Measurements from ENCODE around the gene SLC26A2. TPM values are rescaled to one million over a fixed set of nuclear protein-coding genes. Genes with fewer than 3 reads are reported as not detected.
A peak's percentile ranks its signal among the peaks of the same experiment; 100 is the strongest.

Gene SLC26A2
- polyA plus RNA-seq, 4 donors: 17.8 to 21.1 (median 18.4) TPM

DNA sequence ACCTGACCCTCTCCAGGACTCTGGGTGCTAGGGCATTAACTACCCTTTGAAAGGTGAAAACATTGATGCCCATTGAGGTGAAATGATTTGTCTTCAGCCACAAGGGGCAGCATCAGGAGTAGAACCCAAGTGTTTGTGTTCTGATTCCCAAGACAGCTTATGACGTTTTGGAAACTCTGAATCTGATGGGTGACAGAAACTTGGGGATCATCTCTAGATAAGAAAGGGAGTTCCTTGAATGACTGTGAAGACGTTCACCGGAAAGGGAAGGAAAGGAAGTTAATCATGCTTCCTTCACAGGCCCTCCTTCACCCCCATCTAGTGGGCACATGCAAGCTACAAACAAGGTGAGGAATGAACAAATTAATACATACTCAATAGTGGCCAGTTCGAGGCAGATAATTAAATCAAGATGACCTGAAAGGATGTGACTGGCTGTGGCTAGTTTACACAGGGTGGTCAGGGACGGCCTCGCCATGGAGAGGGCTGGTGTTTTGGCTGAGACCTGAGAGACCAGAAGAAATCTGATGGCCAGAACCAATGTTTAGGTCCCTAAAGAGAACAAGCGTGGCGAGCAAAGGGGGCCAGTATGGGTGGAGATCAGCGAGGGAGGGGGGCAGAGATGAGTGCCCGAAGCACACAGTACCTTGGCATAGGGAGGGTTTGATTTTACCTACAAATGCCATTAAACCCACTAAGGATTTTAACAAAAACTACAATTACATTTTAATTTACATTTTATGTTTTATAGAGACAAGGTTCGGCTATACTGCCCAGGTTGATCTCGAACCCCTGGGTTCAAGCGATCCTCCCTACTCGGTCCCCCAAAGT, 937 bp upstream of the SLC26A2 start:
- DNase-seq (ENCODE audit: low read depth in 4 of 4, low spot score in 2 of 4): no peak

GRCh38 chr5:149961186-149961685, 678 bp downstream of the SLC26A2 start:
- no peak for DNase-seq (ENCODE audit: low read depth in 4 of 4, low spot score in 2 of 4)

DNA sequence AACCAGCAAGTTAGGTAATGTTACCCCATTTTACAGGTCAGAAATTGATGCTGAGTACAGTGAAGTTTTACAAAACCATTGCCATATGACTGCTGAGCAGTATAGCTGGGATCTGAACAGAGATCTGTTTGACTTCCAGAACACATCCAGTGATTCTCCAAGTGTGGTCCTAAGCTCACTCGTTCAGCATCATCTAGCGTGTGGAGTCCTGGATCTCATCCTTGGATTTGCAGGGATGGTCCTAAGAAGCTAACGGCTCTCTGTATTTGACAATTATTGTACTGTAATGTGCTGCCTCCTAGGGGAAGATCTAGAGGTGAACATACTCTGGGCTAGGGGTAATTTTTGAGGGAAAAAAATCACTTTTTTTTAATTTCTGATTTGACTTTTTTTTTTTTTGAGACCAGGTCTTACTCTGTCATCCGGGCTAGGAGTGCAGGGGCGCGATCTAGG, 1.4 kb downstream of the SLC26A2 start:
- no peak for DNase-seq (ENCODE audit: low read depth in 4 of 4, low spot score in 2 of 4)

- no peak for DNase-seq (ENCODE audit: low read depth in 4 of 4, low spot score in 2 of 4)
Observed at GRCh38 chr5:149962601-149963300, 2.2 kb downstream of the SLC26A2 start.

DNA sequence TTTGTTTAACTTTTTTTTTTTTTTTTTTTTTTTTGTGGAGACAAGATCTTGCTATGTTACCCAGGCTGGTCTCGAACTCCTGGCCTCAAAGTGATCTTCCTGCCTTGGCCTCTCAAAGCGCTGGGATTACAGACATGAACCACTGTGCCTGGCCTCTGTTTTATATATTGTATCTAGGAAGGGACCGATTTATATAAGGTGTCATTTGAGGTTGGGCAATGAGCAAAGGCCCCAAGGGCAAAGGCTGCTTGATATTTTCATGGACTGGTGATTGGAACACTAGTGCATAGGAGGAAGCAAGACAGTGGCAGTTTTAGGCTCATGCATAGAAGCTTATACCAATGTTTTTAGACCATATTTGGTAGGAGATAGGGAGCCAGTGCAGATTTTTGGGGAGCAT, 3.2 kb downstream of the SLC26A2 start:
- no peak for DNase-seq (ENCODE audit: low read depth in 4 of 4, low spot score in 2 of 4)

DNA sequence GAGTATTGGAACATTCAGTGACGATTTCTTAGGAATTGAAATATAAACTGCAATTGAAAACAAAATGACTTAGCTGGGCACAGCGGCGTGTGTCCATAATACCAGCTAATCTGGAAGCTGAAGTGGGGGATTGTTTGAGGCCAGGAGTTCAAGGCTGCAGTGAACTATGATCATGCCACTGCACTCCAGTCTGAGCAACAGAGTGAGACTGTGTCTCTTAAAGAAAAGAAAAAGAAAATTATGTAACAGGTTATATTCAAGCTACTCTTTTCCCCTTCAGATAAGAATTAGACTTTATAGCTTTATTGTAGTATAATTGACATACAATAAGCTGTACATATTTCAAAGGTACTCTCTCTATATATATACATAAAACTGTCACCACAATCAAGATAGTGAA, 6.4 kb downstream of the SLC26A2 start:
- DNase-seq (ENCODE audit: low read depth in 4 of 4, low spot score in 2 of 4): no peak

DNA sequence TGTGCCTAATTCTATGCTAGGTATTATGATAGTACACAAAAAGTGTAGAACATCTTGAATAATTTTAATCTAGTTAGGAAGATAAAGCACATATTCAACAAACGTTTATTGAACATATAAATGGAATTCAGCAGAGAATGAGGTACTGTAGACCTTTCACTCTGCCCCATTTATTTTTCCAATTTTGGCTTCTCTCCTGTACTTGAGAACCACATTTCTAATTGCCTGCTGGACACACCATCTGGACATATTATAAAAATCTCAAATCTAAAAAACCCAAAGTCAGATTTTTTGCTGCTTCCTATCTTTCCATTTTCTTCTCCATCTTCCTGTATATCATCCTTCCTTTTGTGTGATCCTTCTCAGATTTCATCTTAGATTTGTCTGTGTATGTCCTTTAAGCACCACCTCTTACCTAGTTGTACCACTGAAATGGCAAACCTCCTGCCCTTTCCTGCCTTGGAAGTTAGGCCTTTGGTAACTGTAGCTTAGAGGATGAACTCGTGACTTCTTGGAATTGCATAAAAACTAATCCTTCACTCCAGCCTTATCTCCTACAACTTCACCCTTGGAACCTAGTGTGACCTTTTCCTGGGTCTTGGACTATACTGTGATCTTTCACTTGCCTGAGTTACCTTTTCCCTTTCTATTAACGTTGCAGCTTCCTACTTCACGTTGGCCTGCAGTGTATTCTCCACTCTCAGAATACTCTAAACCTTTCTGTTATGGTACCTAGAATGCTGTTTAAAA, 8.8 kb downstream of the SLC26A2 start:
- DNase-seq (ENCODE audit: low read depth in 4 of 4, low spot score in 2 of 4): no peak

DNA sequence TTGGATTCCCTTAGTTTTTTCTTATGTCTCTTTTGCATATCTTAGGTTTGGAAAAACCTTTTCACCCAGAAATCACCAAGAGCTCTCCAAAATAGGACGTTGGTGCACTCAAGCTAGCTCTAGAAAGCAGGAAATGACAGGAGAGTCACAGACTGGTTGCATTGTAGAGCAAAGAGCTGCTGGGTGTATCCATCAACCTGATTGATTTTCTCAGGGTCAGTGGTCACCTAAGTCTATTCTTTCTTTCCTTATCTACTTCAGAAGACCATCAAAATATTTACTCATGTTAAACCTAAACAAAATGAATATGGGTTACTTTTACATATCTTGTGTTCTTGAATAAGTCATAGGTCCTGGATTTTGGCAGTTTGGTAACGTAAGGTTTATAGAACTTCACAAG, 14.9 kb downstream of the SLC26A2 start:
- no peak for DNase-seq (ENCODE audit: low read depth in 4 of 4, low spot score in 2 of 4)

DNA sequence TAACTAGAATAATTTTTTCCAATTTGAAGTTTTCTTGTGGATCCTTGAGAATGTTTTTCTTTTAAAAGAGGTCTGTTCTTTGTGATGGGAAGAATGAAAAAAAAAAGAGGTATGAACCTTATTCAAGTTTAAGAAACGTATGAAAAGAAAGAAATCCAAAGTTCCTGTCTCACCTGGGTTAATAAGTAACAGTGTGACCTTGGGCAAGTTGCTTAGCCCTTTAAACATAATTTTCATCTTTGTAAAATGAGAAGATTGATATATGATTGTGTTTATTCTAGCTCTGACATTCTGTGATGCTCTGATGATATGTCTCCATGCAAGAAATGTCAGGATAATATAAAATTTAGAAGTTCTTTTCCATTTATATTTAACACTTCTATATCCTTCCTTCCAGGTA, 19.3 kb downstream of the SLC26A2 start:
- no peak for DNase-seq (ENCODE audit: low read depth in 4 of 4, low spot score in 2 of 4)

DNA sequence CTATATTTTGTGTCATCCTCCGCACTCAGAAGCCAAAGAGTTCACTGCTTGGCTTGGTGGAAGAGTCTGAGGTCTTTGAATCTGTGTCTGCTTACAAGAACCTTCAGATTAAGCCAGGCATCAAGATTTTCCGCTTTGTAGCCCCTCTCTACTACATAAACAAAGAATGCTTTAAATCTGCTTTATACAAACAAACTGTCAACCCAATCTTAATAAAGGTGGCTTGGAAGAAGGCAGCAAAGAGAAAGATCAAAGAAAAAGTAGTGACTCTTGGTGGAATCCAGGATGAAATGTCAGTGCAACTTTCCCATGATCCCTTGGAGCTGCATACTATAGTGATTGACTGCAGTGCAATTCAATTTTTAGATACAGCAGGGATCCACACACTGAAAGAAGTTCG, 20.6 kb downstream of the SLC26A2 start:
- DNase-seq (ENCODE audit: low read depth in 4 of 4, low spot score in 2 of 4): no peak

DNA sequence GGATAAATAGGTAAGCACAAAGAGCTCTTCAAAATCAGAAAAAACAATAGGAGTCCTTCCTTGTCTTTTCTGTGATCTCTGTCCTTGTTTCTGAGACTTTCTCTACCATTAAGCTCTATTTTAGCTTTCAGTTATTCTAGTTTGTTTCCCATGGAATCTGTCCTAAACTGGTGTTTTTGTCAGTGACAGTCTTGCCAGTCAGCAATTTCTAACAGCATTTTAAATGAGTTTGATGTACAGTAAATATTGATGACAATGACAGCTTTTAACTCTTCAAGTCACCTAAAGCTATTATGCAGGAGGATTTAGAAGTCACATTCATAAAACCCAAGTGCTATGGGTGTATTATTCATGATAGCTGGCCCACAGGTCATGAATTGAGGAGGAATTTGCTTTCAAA, 21.9 kb downstream of the SLC26A2 start:
- DNase-seq (ENCODE audit: low read depth in 4 of 4, low spot score in 2 of 4): no peak

DNA sequence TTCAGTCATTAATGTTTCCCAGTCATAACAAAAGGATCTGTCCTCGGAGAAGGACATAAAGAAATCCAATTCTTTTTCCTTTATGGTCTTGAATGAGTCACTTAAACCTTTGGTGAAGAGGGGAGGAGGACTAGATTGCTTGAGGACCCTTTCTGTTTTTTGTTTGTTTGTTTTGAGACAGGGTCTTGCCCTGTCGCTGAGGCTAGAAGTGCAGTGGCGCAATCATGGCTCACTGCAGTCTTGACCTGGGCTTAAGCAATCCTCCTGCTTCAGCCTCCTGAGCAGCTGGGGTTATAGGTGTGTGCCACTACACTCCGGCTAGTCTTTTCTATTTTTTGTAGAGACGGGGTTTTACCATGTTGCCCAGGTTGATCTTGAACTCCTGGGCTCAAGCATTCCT, 27.6 kb downstream of the SLC26A2 start:
- DNase-seq (ENCODE audit: low read depth in 4 of 4, low spot score in 2 of 4): no peak

DNA sequence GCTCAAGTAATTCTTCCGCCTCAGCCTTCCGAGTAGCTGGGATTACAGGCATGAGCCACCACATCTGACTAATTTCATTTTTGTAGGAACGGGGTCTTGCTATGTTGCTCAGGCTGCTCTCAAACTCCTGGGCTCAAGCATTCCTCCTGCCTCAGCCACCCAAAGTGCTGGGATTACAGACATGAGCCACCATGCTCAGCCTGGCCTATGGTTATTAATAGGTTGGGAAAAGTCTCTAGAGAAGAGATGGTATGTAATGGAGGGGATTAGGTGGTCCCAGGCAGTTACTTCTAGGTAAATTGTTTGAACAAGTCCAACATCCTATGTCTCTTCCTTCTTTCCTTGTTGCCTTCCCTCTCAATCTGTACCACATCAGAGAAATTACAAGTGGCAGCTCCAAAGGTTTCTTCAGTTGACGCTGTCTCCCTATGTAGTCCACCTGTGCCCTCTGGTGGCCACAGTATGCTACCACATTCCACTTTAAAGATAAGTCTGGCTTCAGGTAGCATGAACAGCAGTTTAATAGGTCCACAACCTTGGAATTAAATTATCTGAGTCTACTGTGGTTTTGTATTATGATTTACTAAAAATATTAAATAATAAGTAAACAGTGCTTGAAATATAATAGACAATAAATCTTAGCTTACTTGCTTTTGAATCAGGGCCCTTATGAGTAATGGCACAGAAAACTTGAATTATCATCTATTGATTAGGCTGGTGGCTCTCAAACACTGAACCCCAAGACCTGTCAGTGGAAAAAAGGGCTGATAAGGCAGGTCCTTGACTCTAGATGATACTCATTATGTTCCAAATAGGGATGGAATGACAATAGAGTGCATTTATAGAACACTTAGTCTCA, 30.2 kb downstream of the SLC26A2 start:
- peak in 3 of 4 donors; percentile 46 to 73 (median 49) for DNase-seq (ENCODE audit: low read depth in 4 of 4, low spot score in 2 of 4)

GRCh38 chr5:149993471-149993870, 32.9 kb downstream of the SLC26A2 start:
- no peak for DNase-seq (ENCODE audit: low read depth in 4 of 4, low spot score in 2 of 4)

DNA sequence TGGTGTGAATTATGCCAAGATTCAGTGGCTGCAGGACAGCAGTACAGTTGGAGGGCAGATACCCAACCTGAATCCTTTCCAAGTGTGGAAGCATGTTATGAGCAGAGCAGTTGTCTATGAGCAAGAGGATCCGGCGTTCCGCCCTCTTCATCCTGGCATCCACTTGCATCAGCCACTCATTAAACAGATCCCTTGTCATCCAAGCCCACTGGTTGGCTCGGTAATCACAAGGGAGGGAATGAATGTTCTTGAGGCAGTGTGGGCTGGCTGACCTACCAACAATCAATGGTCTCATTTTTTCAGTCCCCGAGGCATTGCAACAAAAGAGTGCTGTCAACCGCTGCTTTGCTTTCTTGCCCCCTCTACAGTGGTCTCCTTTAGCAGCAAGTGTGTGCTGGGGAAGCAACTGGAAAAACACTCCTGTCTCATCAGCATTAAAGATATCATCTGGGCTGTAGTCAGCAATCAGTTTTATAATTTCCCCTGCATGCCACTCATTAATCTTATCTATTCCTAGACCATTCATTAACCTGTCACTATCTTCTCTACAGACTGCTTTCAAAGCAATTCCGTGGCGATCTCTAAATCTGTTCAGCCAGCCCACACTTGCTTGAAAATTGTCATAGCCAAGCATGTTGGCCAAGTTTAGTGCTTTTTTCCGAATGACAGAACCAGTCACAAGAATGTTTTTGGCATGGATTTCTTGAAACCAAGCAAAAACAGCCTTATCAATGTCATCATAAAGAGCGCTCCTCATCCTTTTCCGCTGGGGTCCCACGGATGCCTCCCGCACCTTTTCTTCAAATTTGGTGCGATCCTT, 35.0 kb downstream of the SLC26A2 start:
- DNase-seq (ENCODE audit: low read depth in 4 of 4, low spot score in 2 of 4): no peak

GRCh38 chr5:149996205-149996890, 35.8 kb downstream of the SLC26A2 start:
- no peak for DNase-seq (ENCODE audit: low read depth in 4 of 4, low spot score in 2 of 4)

GRCh38 chr5:149998281-149998680, 37.7 kb downstream of the SLC26A2 start:
- no peak for DNase-seq (ENCODE audit: low read depth in 4 of 4, low spot score in 2 of 4)

DNA sequence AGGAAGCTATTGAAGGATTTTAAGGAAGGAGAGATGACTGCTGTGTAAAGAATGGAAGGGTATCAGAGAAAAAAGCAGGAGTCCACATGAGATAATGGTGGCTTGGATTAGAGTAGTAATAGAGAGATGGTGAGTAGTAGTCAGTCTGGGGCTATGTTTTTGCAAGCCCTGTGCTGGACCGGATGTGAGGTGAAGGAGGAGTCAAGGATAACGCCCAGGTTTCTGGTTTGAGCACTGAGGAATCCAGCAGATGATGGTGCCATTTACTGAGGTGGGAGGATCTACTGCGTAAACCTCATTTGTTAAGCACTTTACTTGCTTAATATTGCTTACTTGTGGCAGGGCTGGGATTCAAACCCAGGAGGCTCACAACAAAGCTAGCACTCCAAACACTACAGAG, 38.8 kb downstream of the SLC26A2 start:
- DNase-seq (ENCODE audit: low read depth in 4 of 4, low spot score in 2 of 4): no peak

- DNase-seq (ENCODE audit: low read depth in 4 of 4, low spot score in 2 of 4): no peak
Observed at GRCh38 chr5:149999866-150000255, 39.3 kb downstream of the SLC26A2 start.
